Prostate gland (tissue), 2 donors: ENCODE data around the gene DUSP8.
"Not testable (repeated sequence)": the region's sequence is repeated elsewhere in the genome, so short reads cannot be mapped to it uniquely, and the experiment has no call there.

Source experiments
- POLR2A ChIP-seq: fragments of 450-650 bp; IDR thresholded peaks from one replicate; pipeline ENCODE4 v1.6.1; 2016; ENCODE audit warnings: antibody characterized with exemption, mild to moderate bottlenecking
- TF ChIP-seq, protein P1 (sequence below), 4 experiments: fragments of 200-600 bp in 2 of 4; fragments of 450-650 bp in 2 of 4; sonication (generic) in 2 of 4; IDR thresholded peaks; 1 replicate in 3 of 4; 2 replicates in 1 of 4; pipeline ENCODE4 v1.5.1; 2016 to 2019; ENCODE audit warnings: antibody characterized with exemption in 4 of 4, mild to moderate bottlenecking in 2 of 4, moderate library complexity in 2 of 4

DNA sequence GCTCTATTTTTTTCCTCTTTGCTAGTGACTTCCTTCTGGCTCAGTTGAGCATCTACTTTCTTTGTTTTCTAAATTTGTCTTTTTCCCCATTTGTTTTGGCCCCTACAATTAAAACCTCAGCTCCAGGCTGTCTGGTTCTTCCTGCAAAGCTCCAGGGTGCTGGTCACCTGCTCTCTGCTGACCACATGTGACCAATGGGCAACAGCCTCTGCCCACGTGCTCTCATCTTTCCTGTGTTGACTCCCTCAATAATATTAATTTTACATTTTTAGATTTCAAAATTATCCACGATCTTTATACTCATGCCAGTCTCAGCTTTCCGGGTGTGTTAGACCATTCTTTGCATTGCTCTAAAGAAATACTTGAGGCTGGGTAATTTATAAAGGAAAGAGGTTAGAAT is 26.3 kb upstream of the DUSP8 start:
- TF ChIP-seq, protein P1, sequence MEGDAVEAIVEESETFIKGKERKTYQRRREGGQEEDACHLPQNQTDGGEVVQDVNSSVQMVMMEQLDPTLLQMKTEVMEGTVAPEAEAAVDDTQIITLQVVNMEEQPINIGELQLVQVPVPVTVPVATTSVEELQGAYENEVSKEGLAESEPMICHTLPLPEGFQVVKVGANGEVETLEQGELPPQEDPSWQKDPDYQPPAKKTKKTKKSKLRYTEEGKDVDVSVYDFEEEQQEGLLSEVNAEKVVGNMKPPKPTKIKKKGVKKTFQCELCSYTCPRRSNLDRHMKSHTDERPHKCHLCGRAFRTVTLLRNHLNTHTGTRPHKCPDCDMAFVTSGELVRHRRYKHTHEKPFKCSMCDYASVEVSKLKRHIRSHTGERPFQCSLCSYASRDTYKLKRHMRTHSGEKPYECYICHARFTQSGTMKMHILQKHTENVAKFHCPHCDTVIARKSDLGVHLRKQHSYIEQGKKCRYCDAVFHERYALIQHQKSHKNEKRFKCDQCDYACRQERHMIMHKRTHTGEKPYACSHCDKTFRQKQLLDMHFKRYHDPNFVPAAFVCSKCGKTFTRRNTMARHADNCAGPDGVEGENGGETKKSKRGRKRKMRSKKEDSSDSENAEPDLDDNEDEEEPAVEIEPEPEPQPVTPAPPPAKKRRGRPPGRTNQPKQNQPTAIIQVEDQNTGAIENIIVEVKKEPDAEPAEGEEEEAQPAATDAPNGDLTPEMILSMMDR (IDR thresholded peaks at IDR 0.05): not testable (repeated sequence)
- TF ChIP-seq POLR2A: not testable (repeated sequence)
